Thymus (tissue), 11 donors: ENCODE data around the gene PLD4. TPM values are rescaled to one million over a fixed set of nuclear protein-coding genes. Genes with fewer than 3 reads are reported as not detected.

ENCODE experiments used
- DNase-seq, 9 donors: peaks; one replicate each; pipeline ENCODE4 v3.0.0-alpha.2; 2013; ENCODE audit warnings: low spot score in 9 of 9, low read depth in 6 of 9, missing footprints in 1 of 9
- H3K27ac ChIP-seq, 2 donors: one replicate each; pipeline ENCODE4 v1.5.1; 2013; ENCODE audit warnings: control low read depth in 1 of 2, low read depth in 1 of 2, low read length in 1 of 2, mild to moderate bottlenecking in 1 of 2, moderate library complexity in 1 of 2
- H3K27me3 ChIP-seq, 2 donors: one replicate each; pipeline ENCODE4 v1.5.1; 2013; ENCODE audit warnings: low read length in 1 of 2; ENCODE audit not compliant: control insufficient read depth in 2 of 2, insufficient read depth in 1 of 2
- H3K36me3 ChIP-seq, 2 donors: one replicate each; pipeline ENCODE4 v1.5.1; 2013; ENCODE audit warnings: low read length in 1 of 2, mild to moderate bottlenecking in 1 of 2, moderate library complexity in 1 of 2; ENCODE audit not compliant: control insufficient read depth in 2 of 2, insufficient read depth in 2 of 2
- H3K4me1 ChIP-seq, 2 donors: one replicate each; pipeline ENCODE4 v1.5.1; 2013; ENCODE audit warnings: low read length in 2 of 2; ENCODE audit not compliant: control insufficient read depth in 2 of 2, insufficient read depth in 2 of 2
- H3K4me3 ChIP-seq, 2 donors: one replicate each; pipeline ENCODE4 v1.5.1; 2013; ENCODE audit warnings: low read length in 2 of 2, control low read depth in 1 of 2, mild to moderate bottlenecking in 1 of 2
- H3K9me3 ChIP-seq, 2 donors: one replicate each; pipeline ENCODE4 v1.5.1; 2013; ENCODE audit warnings: low read length in 1 of 2, mild to moderate bottlenecking in 1 of 2; ENCODE audit not compliant: control insufficient read depth in 2 of 2, insufficient read depth in 1 of 2
- WGBS: extraction: QIAGEN DNeasy Blood & Tissue Kit; methylation state at CpG from one replicate; pipeline ENCODE4 v1.1.7; 2013; 5-methylcytosine and 5-hydroxymethylcytosine counted together
- polyA plus RNA-seq: library from polyadenylated mRNA; stranded (reverse); fragments of 200-250 nt; gene quantifications from one replicate; pipeline ENCODE4 v1.2.3, GENCODE V29; 2013
- total RNA-seq: library from RNA; stranded (reverse); fragments of 120-200 nt; gene quantifications from one replicate; pipeline ENCODE4 v1.2.4, GENCODE V29; 2013
- donor health status: healthy.

Gene PLD4
- total and polyA plus RNA-seq, 2 donors: 1.5 to 5.5 TPM

- no peak overlapping the region for H3K4me3 ChIP-seq
- no peak overlapping the region for H3K27ac ChIP-seq
- DNase-seq: no peak
- H3K4me1 ChIP-seq: peaks cover 0 to 8% of the 10 kb centered on the region in 2 donors
- H3K27me3 ChIP-seq: peaks cover 0 to 44% of the 10 kb centered on the region in 2 donors
- H3K36me3 ChIP-seq: no peaks in the 10 kb centered on the region
- H3K9me3 ChIP-seq: no peaks in the 10 kb centered on the region
- WGBS: 95% methylated on average over 9 of the region's 9 CpGs
Observed at GRCh38 chr14:104931304-104931770, 6.7 kb downstream of the PLD4 start.

- peaks cover 0 to 2% of the 10 kb centered on the region in 2 donors for H3K4me1 ChIP-seq
- H3K4me3 ChIP-seq: no peak overlapping the region
- H3K27me3 ChIP-seq: peaks cover 0 to 50% of the 10 kb centered on the region in 2 donors
- H3K9me3 ChIP-seq: no peaks in the 10 kb centered on the region
- no peak for DNase-seq
- H3K36me3 ChIP-seq: no peaks in the 10 kb centered on the region
- WGBS: 92% methylated on average over 64 of the region's 64 CpGs
- H3K27ac ChIP-seq: no peak overlapping the region
Observed at GRCh38 chr14:104931771-104932675, 7.3 kb downstream of the PLD4 start.

GRCh38 chr14:104932676-104933631, 8.3 kb downstream of the PLD4 start:
- Histone ChIP-seq H3K9me3 (no peaks in the 10 kb centered on the region), H3K27me3 (peaks cover 0 to 56% of the 10 kb centered on the region in 2 donors), H3K36me3 (no peaks in the 10 kb centered on the region), H3K4me3 (peak overlapping the region; percentile 30 to 49), H3K27ac (no peak overlapping the region), H3K4me1 (peaks cover 0 to 2% of the 10 kb centered on the region in 2 donors)
- WGBS: 33% methylated on average over 100 of the region's 100 CpGs
- DNase-seq: peak; percentile 23 to 84 (median 71)

DNA sequence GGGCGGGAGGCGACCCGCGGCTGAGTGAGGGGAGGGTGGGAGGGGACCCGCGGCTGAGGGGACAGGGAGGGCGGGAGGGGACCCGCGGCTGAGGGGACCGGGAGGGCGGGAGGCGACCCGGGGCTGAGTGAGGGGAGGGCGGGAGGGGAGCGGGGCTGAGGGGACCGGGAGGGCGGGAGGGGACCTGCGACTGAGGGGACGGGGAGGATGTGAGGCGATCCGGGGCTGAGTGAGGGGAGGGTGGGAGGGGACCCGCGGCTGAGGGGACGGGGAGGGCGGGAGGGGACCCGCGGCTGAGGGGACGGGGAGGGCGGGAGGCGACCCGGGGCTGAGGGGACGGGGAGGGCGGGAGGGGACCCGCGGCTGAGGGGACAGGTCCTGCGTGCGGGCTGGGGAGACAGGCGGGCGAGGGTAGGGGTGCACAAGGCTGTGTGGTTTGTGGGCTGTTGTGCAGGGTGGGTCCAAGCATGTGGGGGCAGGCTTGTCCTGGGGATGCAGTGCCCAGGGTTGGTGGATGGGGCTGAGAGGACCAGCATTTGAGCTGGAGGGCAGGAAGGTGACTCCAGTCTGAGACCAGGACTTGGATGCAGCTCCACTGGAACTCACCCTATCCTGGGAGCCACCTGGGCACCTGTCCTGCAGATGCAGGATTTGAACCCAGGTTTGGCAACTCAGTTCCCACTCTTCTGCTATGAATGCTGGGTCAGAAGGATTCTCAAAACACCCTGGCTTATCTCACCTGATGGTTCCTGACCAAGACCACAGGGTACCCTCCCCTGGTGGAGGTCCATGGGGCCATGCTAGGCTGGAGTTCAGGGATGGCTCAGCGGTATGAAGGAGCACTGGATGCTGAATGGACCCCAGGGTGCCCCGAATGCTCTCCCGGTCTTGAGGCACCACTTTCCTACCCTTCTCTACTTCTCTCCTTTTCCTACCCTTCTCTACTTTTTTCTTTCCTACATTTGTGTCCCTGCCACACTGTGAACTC, 9.4 kb downstream of the PLD4 start:
- Histone ChIP-seq H3K36me3 (no peaks in the 10 kb centered on the region), H3K9me3 (no peaks in the 10 kb centered on the region), H3K4me3 (peak overlapping the region in 1 of 2 donors; percentile 49), H3K27me3 (peaks cover 0 to 65% of the 10 kb centered on the region in 2 donors), H3K27ac (no peak overlapping the region), H3K4me1 (peaks cover 0 to 2% of the 10 kb centered on the region in 2 donors)
- WGBS: 10% methylated on average over 41 of the region's 42 CpGs
- DNase-seq: no peak

DNA sequence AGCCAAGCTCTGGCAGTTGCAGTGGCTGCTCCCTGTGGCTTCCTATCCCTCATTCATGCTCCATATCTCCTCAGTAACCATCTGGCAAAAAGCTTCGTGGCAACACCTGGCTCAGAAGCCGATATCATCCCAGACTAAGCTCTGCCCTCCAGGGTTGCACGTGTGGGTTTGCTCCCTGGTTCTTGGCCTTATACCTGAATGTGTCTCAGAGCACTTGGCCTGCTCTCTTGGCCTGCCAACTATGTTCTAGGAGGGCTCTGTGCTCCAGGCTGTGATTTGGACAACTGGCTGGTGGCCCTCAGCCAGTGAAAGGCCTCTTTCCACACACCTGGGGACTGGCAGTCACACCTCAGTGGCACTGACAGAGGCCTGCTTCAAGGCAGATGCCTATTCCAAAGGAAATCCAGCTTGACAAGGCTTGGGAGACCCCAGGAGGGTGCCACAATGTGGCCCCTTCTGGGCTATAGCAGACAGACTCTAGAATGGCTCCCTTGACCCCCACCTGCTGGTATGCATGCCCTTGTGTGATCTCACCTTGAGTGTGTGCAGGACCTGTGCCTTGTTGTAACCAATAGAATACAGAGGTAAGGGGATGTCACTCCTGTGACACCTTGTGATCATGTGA, 10.5 kb downstream of the PLD4 start:
- Histone ChIP-seq H3K36me3 (no peaks in the 10 kb centered on the region), H3K27me3 (peaks cover 0 to 73% of the 10 kb centered on the region in 2 donors), H3K27ac (no peak overlapping the region), H3K4me3 (no peak overlapping the region), H3K9me3 (peaks cover 0 to 1% of the 10 kb centered on the region in 2 donors), H3K4me1 (peaks cover 0 to 2% of the 10 kb centered on the region in 2 donors)
- 69% methylated on average over 3 of the region's 3 CpGs for WGBS
- no peak for DNase-seq

GRCh38 chr14:104935955-104936354, 11.3 kb downstream of the PLD4 start:
- H3K9me3 ChIP-seq: peaks cover 0 to 1% of the 10 kb centered on the region in 2 donors
- H3K27me3 ChIP-seq: peaks cover 0 to 75% of the 10 kb centered on the region in 2 donors
- no peak overlapping the region for H3K4me3 ChIP-seq
- no peaks in the 10 kb centered on the region for H3K36me3 ChIP-seq
- WGBS: 98% methylated on average over 2 of the region's 2 CpGs
- DNase-seq: no peak
- no peak overlapping the region for H3K27ac ChIP-seq
- H3K4me1 ChIP-seq: peaks cover 0 to 2% of the 10 kb centered on the region in 2 donors

DNA sequence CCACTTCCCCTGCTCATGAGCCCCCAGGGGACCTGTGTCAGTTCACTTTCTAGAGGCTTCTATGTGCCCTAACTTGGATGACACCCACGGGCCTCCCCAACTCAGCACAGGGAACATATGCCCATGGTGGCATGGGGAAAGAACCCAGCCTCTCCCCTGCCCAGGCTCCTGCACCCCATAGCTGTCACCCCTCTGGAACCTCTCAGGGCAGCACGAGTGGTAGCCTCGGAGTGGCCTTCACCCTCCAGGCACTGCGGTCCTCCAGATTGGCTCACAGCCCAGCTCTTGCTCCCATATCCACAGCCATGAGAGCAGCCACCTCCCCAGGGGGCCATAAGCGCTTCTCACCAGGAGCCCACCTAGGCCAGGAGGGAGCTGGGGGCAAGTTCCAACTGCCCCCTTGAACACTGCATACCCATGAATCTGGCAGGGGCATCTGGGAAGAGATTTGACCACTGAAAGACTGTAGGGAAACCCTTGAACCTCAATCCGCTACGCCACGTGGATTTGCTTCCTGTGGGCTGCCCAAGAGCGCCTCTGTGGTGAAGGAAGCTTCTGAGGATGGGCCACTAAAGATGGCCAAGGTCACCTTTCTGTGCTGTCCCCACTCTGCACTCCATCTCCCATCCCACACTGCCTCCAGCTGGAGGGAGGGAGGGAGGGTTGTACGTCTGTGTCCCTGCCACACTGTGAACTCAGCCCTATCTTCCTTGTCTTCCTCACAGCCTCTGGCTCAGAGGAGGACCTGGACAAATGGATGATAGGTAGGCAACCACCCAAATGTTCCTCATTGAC, 11.9 kb downstream of the PLD4 start:
- H3K4me3 ChIP-seq: no peak overlapping the region
- H3K36me3 ChIP-seq: no peaks in the 10 kb centered on the region
- no peak for DNase-seq
- WGBS: 75% methylated on average over 10 of the region's 10 CpGs
- H3K9me3 ChIP-seq: peaks cover 0 to 1% of the 10 kb centered on the region in 2 donors
- H3K4me1 ChIP-seq: peaks cover 0 to 2% of the 10 kb centered on the region in 2 donors
- peaks cover 0 to 73% of the 10 kb centered on the region in 2 donors for H3K27me3 ChIP-seq
- H3K27ac ChIP-seq: no peak overlapping the region
